Ishikawa (cell line): ENCODE results near the gene RFTN1.

Source experiments
- CEBPB ChIP-seq: IDR thresholded peaks from 2 replicates; pipeline ENCODE4 v1.6.1; 2012
- CREB1 ChIP-seq: IDR thresholded peaks from 2 replicates; pipeline ENCODE4 v1.6.1; 2012; ENCODE audit warnings: low read depth
- EGR1 ChIP-seq: IDR thresholded peaks from 2 replicates; pipeline ENCODE4 v1.6.1; 2012
- EP300 ChIP-seq: IDR thresholded peaks from 2 replicates; pipeline ENCODE4 v1.6.1; 2012; ENCODE audit warnings: borderline replicate concordance
- FOXM1 ChIP-seq: IDR thresholded peaks from 2 replicates; pipeline ENCODE4 v1.6.1; 2012; ENCODE audit warnings: low read depth, borderline replicate concordance
- NFIC ChIP-seq: IDR thresholded peaks from 2 replicates; pipeline ENCODE4 v1.6.1; 2012
- RAD21 ChIP-seq: IDR thresholded peaks from 2 replicates; pipeline ENCODE4 v1.6.1; 2012; ENCODE audit warnings: low read depth
- TAF1 ChIP-seq: IDR thresholded peaks from 2 replicates; pipeline ENCODE4 v1.6.1; 2012; ENCODE audit warnings: low read depth, mild to moderate bottlenecking
- TCF12 ChIP-seq: IDR thresholded peaks from 2 replicates; pipeline ENCODE4 v1.6.1; 2012; ENCODE audit warnings: low read depth
- TEAD4 ChIP-seq: IDR thresholded peaks from 2 replicates; pipeline ENCODE4 v1.6.1; 2012
- YY1 ChIP-seq: IDR thresholded peaks from 2 replicates; pipeline ENCODE4 v1.6.1; 2012; ENCODE audit warnings: low read depth
- ZBTB7A ChIP-seq: IDR thresholded peaks from 2 replicates; pipeline ENCODE4 v1.6.1; 2012; ENCODE audit warnings: low read depth
- TF ChIP-seq, protein P1 (sequence below): IDR thresholded peaks from 2 replicates; pipeline ENCODE4 v1.6.1; 2012
- TF ChIP-seq, protein P2 (sequence below): IDR thresholded peaks from 2 replicates; pipeline ENCODE4 v1.6.1; 2012; ENCODE audit warnings: low read depth, mild to moderate bottlenecking
- TF ChIP-seq, protein P3 (sequence below): IDR thresholded peaks from 2 replicates; pipeline ENCODE4 v1.6.1; 2012

The RFTN1 gene

DNA sequence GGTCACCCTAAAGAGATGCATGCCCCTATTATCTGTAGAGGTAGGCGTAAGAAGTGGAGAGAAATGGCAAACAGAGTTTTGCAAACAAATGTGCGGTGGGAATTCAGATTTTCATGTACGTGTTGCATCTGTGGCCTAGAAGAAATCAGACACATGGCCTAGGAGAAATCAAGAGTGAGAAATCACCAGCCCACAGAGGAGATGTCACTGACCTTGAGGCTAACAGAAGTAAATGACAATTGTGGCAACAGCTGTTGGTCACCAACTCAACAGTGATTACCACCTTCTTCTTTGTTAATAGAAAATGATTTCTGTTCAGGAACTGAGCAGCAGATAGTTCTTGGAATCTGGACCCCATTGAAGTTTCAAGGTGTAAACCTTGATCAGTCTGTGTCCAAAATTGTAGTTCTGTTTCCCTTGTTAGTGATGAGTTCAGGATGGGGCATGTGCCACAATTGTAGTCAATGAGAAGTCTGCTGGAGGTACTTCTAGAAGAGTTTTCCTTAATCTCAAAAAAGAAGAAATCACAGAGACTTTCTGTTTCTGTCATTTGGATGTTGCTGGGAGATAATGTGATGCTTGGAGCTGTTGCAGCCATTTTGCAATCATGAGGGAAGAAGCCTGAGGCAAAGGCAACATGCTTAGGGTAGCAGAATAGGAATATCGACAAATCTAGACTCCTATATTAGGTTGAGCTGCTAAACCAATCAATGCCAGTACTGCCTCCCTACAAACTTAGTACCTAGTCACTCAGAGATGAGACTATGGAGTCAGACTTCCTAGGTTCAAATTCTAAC is 34.3 kb upstream of the RFTN1 start:
- no peak for TF ChIP-seq EGR1
- no peak for TF ChIP-seq CREB1
- TF ChIP-seq NFIC = no peak
- no peak for TF ChIP-seq TCF12
- TF ChIP-seq ZBTB7A = no peak
- TF ChIP-seq FOXM1 = no peak
- TF ChIP-seq, protein P1, sequence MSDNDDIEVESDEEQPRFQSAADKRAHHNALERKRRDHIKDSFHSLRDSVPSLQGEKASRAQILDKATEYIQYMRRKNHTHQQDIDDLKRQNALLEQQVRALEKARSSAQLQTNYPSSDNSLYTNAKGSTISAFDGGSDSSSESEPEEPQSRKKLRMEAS = no peak
- TF ChIP-seq TEAD4 = no peak
- TF ChIP-seq, protein P2, sequence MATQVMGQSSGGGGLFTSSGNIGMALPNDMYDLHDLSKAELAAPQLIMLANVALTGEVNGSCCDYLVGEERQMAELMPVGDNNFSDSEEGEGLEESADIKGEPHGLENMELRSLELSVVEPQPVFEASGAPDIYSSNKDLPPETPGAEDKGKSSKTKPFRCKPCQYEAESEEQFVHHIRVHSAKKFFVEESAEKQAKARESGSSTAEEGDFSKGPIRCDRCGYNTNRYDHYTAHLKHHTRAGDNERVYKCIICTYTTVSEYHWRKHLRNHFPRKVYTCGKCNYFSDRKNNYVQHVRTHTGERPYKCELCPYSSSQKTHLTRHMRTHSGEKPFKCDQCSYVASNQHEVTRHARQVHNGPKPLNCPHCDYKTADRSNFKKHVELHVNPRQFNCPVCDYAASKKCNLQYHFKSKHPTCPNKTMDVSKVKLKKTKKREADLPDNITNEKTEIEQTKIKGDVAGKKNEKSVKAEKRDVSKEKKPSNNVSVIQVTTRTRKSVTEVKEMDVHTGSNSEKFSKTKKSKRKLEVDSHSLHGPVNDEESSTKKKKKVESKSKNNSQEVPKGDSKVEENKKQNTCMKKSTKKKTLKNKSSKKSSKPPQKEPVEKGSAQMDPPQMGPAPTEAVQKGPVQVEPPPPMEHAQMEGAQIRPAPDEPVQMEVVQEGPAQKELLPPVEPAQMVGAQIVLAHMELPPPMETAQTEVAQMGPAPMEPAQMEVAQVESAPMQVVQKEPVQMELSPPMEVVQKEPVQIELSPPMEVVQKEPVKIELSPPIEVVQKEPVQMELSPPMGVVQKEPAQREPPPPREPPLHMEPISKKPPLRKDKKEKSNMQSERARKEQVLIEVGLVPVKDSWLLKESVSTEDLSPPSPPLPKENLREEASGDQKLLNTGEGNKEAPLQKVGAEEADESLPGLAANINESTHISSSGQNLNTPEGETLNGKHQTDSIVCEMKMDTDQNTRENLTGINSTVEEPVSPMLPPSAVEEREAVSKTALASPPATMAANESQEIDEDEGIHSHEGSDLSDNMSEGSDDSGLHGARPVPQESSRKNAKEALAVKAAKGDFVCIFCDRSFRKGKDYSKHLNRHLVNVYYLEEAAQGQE = no peak
- no peak for TF ChIP-seq CEBPB
- no peak for TF ChIP-seq TAF1
- no peak for TF ChIP-seq YY1
- TF ChIP-seq, protein P3, sequence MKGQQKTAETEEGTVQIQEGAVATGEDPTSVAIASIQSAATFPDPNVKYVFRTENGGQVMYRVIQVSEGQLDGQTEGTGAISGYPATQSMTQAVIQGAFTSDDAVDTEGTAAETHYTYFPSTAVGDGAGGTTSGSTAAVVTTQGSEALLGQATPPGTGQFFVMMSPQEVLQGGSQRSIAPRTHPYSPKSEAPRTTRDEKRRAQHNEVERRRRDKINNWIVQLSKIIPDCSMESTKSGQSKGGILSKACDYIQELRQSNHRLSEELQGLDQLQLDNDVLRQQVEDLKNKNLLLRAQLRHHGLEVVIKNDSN = no peak
- no peak for TF ChIP-seq EP300
- no peak for TF ChIP-seq RAD21

DNA sequence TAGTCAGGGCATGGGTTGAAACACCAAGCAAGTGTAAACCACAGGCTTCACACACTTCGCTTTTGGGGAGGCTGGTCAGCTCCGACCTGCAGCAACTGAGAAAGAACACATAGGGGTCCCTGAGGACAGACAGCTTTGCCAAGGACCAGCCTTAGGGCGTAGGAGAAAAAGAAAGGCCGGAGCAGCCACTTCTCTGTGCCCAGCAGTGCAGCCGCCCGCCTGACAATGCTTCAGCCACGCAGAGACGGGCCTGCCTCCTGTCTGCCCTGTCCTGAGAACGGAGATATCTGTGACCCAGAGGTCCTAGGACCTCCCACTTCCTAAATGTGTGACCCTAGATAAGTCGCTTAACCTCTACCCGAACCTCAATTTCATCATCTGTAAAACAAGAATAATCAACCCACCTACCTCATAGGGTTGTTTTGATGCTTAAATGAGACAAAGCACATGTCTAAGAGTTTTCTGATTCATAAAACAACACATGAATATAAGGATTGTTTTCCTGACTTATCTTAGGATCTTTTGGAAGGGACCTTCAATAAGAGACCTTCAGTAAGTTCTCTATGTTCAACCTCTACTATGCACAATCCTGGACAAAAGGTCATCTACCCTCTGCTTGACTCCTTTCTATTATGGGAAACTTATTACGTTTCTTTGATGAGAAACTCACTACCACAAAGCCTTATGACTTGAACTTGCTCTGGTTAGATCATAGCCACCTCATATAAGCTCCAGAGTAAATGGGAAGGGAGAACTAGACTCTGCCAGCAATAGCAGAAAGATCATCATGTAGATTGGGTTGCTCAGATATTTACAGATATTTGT is 32.9 kb upstream of the RFTN1 start:
- TF ChIP-seq YY1 = no peak
- TF ChIP-seq CEBPB = no peak
- TF ChIP-seq, protein P2 = no peak
- TF ChIP-seq CREB1 = no peak

DNA sequence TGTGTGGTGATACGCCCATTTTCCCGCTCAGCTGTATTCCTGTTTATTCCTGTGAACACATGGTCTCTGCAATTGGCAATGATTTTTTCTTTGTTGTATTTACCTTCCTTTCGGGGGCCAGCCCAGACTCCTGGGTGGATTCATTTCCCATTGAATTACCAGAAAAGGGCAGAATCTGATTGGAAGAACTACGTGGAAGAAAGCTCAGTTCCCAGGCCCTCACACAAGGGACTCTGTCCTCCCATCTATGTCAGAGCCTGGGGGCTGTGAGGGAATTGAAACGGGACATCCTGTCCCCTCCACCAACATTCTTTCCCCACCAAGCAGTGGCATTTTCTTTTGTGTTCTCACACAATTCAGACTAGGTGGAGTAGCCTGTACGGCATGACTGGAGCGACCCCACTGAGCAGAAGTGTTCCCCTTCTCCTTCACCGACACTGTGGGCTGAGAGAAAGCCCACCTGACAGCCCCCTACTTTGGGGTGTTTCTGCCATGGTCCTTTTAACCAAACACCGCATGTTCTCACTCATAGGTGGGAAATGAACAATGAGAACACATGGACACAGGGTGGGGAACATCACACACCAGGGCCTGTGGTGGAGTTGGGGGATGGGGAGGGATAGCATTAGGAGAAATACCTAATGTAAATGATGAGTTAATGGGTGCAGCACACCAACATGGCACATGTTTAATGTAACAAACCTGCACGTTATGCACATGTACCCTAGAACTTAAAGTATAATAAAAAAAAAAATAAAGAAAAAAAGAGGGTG is 32.1 kb upstream of the RFTN1 start:
- TF ChIP-seq RAD21 (no peak), EP300 (no peak), YY1 (no peak)
- TF ChIP-seq, protein P2 = no peak
- TF ChIP-seq, protein P1 = no peak

DNA sequence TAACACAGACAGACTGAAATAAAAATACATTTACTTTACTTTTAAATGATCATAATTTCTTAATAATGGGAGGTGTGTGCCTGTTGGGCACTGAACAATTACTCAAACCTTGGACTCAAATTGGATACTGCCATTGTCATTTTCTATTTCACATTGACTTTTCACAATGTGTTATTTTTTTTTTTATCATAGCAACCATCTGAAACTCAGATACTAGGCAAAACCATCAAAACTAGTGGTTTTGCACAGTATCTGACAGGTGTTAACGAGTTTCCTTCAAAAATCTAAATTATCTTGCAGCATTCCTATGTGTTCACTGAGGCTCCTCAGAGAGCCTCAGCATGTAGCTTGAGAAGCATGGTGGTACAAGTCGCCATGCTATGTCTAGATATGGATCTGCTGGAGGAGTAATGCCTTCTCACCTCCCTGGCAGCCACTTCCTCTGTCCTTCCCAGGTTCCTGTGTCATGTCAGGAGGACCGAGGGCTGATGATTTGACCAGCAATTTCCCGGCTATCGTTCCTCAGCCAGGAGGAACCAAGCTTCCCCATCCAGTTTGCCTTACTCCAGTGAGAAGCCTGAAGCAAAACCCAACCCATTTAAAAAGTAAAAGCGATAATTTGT is 29.9 kb upstream of the RFTN1 start:
- no peak for TF ChIP-seq YY1
- TF ChIP-seq CREB1 = no peak
- TF ChIP-seq, protein P3 = no peak
- no peak for TF ChIP-seq EGR1
- no peak for TF ChIP-seq TCF12
- TF ChIP-seq FOXM1 = no peak
- TF ChIP-seq NFIC = no peak
- no peak for TF ChIP-seq TEAD4
- TF ChIP-seq, protein P2 = no peak
- TF ChIP-seq TAF1 = no peak
- no peak for TF ChIP-seq EP300
- TF ChIP-seq RAD21 = no peak
- no peak for TF ChIP-seq ZBTB7A
- TF ChIP-seq, protein P1 = no peak
- no peak for TF ChIP-seq CEBPB
